ENCODE data around the gene ENDOU.

The ENDOU gene

GRCh38 chr12:47730341-47730744 lies 5.1 kb upstream of the ENDOU start:
- H3K4me1 Mint-ChIP-seq, result peaks cover 9% of the 10 kb centered on the region
- no peak overlapping the region for H3K27ac Mint-ChIP-seq
- DNase-seq (ENCODE audit: low spot score in 2 of 2) (no peak), ATAC-seq (ENCODE audit: low read depth) (no peak)
- H3K9me3 Mint-ChIP-seq, result no peaks in the 10 kb centered on the region
- H3K27me3 Mint-ChIP-seq, result no peaks in the 10 kb centered on the region
- H3K4me3 Mint-ChIP-seq, result no peak overlapping the region
- no peaks in the 10 kb centered on the region for H3K36me3 Mint-ChIP-seq

DNA sequence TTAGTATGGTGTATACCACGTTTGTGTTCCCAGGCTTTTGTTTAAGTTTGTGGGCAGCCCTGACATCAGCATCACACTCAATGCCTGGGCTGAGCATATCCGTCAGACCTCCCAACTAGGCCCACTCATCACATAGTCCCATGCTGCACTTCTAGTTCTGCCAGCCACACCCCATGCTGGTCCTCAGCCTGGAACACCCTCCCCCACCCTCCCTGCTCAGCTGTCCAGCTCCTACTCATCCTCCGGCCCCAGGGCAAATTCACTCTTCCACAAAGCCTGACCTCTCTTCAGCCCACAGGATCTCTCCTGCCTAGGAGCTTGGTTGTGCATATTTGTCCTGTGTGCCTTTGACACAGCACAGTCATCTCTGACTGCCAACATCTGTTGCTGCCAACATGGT lies 3.9 kb upstream of the ENDOU start:
- H3K27me3 Mint-ChIP-seq, result no peaks in the 10 kb centered on the region
- H3K4me1 Mint-ChIP-seq, result peaks cover 12% of the 10 kb centered on the region
- peak overlapping the region; percentile 49 for H3K27ac Mint-ChIP-seq
- ATAC-seq (ENCODE audit: low read depth), result no peak
- H3K9me3 Mint-ChIP-seq, result no peaks in the 10 kb centered on the region
- no peaks in the 10 kb centered on the region for H3K36me3 Mint-ChIP-seq
- no peak for DNase-seq (ENCODE audit: low spot score in 2 of 2)
- H3K4me3 Mint-ChIP-seq, result no peak overlapping the region

DNA sequence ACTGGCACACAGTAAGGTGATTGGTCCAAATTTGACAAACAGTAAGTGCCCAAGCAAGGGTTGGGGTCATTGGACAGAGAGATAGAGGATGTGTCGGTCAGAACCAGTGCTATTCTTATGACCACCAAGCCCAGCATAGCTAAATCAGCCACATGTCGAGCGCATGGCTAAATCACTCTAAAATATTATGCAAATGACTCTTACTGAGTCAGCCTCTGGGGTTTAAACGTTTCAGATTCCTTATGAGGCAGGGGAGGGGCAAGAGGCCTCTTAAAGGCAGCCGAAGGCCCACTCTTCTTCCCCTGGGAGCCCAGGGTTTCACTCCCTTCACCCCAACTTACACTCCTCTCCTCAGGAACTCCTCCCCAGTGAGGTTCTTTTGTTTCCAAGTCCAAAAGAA lies 603 bp upstream of the ENDOU start:
- peaks cover 12% of the 10 kb centered on the region for H3K4me1 Mint-ChIP-seq
- DNase-seq (ENCODE audit: low spot score in 2 of 2) (no peak), ATAC-seq (ENCODE audit: low read depth) (peak; percentile 70)
- H3K27ac Mint-ChIP-seq, result no peak overlapping the region
- no peak overlapping the region for H3K4me3 Mint-ChIP-seq
- peaks cover 5% of the 10 kb centered on the region for H3K36me3 Mint-ChIP-seq
- no peaks in the 10 kb centered on the region for H3K27me3 Mint-ChIP-seq
- no peaks in the 10 kb centered on the region for H3K9me3 Mint-ChIP-seq

DNA sequence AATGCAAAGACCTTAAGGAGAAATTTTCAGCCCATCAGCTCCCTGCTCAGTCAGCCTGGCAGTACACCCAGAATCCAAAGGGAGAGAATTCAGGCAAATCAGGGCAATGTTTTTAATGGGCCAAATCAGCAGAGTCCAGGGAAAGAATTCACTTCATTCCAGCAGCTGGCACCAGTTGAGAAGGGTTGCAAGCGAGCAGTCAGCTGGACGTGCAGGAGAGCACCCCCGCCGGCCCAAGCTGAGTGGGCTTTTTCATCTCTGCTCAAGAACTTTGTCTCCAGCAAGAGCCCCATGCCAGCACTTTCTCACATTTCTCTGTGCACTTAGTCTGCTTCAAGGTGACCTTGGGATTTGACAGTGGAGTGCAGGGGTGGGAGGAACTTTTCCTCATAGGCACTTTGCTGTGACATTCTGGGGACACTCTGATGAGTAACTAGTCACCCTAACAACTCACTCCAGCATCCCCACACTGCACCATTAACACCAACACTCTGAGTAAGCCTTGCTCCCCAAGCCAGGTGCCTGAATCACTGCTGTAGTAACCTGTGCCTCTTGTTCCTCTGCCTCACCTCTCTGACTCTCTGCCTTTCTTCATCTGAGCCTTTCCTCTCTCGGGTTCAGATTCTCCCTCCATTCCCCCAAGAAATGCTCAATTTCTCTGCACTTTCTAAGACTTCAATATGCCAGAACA lies 2.2 kb downstream of the ENDOU start:
- H3K27me3 Mint-ChIP-seq, result no peaks in the 10 kb centered on the region
- H3K27ac Mint-ChIP-seq, result no peak overlapping the region
- H3K4me1 Mint-ChIP-seq, result peaks cover 12% of the 10 kb centered on the region
- no peak overlapping the region for H3K4me3 Mint-ChIP-seq
- DNase-seq (ENCODE audit: low spot score in 2 of 2), result no peak
- no peaks in the 10 kb centered on the region for H3K9me3 Mint-ChIP-seq
- peaks cover 6% of the 10 kb centered on the region for H3K36me3 Mint-ChIP-seq
- no peak for ATAC-seq (ENCODE audit: low read depth)

GRCh38 chr12:47722136-47722834 lies 3.0 kb downstream of the ENDOU start:
- Mint-ChIP-seq H3K36me3 (peaks cover 6% of the 10 kb centered on the region), H3K9me3 (no peaks in the 10 kb centered on the region), H3K4me1 (peaks cover 18% of the 10 kb centered on the region), H3K27ac (no peak overlapping the region), H3K27me3 (no peaks in the 10 kb centered on the region), H3K4me3 (no peak overlapping the region)
- no peak for DNase-seq (ENCODE audit: low spot score in 2 of 2)
- no peak for ATAC-seq (ENCODE audit: low read depth)

- Mint-ChIP-seq H3K9me3 (no peaks in the 10 kb centered on the region), H3K4me1 (peaks cover 16% of the 10 kb centered on the region)
- ATAC-seq (ENCODE audit: low read depth), result no peak
Measured at GRCh38 chr12:47721431-47721973, 3.8 kb downstream of the ENDOU start.

GRCh38 chr12:47718531-47718930 lies 6.8 kb downstream of the ENDOU start:
- H3K36me3 Mint-ChIP-seq, result peaks cover 6% of the 10 kb centered on the region
- H3K9me3 Mint-ChIP-seq, result no peaks in the 10 kb centered on the region
- ATAC-seq (ENCODE audit: low read depth), result no peak
- peaks cover 1% of the 10 kb centered on the region for H3K27me3 Mint-ChIP-seq
- H3K4me3 Mint-ChIP-seq, result no peak overlapping the region
- H3K27ac Mint-ChIP-seq, result no peak overlapping the region
- H3K4me1 Mint-ChIP-seq, result peaks cover 13% of the 10 kb centered on the region
- DNase-seq (ENCODE audit: low spot score in 2 of 2), result no peak

More at GRCh38 chr12:47721431-47721973, 3.8 kb downstream of the ENDOU start:
- Mint-ChIP-seq H3K36me3 (peaks cover 6% of the 10 kb centered on the region), H3K27ac (no peak overlapping the region), H3K27me3 (no peaks in the 10 kb centered on the region), H3K4me3 (no peak overlapping the region)
- DNase-seq (ENCODE audit: low spot score in 2 of 2), result no peak

- peaks cover 1% of the 10 kb centered on the region for H3K27me3 Mint-ChIP-seq
- peaks cover 6% of the 10 kb centered on the region for H3K36me3 Mint-ChIP-seq
- no peak for DNase-seq (ENCODE audit: low spot score in 2 of 2)
- no peaks in the 10 kb centered on the region for H3K9me3 Mint-ChIP-seq
- no peak overlapping the region for H3K4me3 Mint-ChIP-seq
- peaks cover 13% of the 10 kb centered on the region for H3K4me1 Mint-ChIP-seq
- peak; percentile 49 for ATAC-seq (ENCODE audit: low read depth)
- H3K27ac Mint-ChIP-seq, result peak overlapping the region; percentile 10
Measured at GRCh38 chr12:47717443-47718193, 7.7 kb downstream of the ENDOU start.

DNA sequence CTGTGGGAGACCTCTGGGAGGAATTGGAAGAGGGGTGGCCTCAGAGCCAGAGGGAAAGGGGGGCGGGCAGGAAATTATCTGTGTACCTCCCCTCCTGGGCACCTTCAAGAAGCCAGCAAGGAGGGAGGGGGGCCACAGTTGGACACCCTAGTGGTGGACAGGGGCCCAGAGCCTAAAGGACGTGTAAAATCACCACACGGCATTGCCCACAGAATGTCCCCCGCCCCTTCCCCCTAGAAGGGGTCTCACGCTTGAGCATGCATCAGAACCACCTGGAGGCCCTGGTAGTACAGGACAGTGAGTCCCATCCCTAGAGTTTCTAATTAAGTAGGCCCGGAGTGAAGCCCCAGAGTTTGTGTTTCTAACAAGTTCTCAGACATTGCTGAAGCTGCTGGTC lies 8.2 kb downstream of the ENDOU start:
- peaks cover 13% of the 10 kb centered on the region for H3K4me1 Mint-ChIP-seq
- no peak for DNase-seq (ENCODE audit: low spot score in 2 of 2)
- H3K9me3 Mint-ChIP-seq, result no peaks in the 10 kb centered on the region
- no peak for ATAC-seq (ENCODE audit: low read depth)
- no peak overlapping the region for H3K27ac Mint-ChIP-seq
- H3K36me3 Mint-ChIP-seq, result peaks cover 4% of the 10 kb centered on the region
- no peak overlapping the region for H3K4me3 Mint-ChIP-seq
- H3K27me3 Mint-ChIP-seq, result peaks cover 1% of the 10 kb centered on the region

DNA sequence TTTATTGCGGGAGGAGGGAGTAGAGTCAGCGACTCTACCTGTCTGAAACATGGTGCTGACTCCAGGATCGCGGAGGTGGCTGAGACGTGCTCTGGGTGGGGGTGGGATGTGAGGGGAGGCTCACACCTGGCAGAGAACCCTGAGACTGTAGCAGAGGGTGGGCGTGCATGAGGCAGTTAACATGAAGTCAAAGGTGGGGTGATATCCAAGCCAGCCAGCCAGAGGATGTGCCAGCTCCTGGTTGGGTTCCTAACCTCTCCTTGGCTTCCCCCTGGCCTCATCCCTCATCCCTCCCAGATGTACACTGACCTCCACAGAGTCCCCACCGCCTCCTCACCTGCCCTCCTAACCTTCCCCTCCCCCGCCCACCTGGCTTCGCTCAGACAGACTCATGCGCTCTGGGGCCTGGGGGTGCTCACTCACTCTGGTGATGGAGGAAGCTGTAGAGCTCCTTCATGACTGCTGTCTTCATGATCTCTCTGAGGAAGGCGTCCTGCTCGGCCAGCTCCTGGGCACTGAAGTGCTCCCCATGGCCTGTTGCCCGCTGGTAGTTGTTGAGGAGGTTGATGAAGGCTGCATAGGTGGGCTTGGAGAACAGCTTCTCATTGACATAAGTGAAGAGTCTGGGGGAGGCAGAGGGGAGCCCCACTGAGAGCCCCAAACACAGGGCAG lies 9.3 kb downstream of the ENDOU start:
- Mint-ChIP-seq H3K27me3 (peaks cover 1% of the 10 kb centered on the region), H3K4me1 (peaks cover 13% of the 10 kb centered on the region), H3K4me3 (no peak overlapping the region), H3K36me3 (peaks cover 2% of the 10 kb centered on the region), H3K9me3 (no peaks in the 10 kb centered on the region), H3K27ac (no peak overlapping the region)
- no peak for ATAC-seq (ENCODE audit: low read depth)
- DNase-seq (ENCODE audit: low spot score in 2 of 2), result no peak

GRCh38 chr12:47715393-47715876 lies 9.9 kb downstream of the ENDOU start:
- ATAC-seq (ENCODE audit: low read depth), result peak; percentile 91
- Mint-ChIP-seq H3K4me3 (no peak overlapping the region), H3K27ac (no peak overlapping the region), H3K9me3 (no peaks in the 10 kb centered on the region), H3K36me3 (peaks cover 2% of the 10 kb centered on the region), H3K4me1 (peaks cover 15% of the 10 kb centered on the region), H3K27me3 (peaks cover 1% of the 10 kb centered on the region)
- DNase-seq (ENCODE audit: low spot score in 2 of 2), result peak; percentile 64 to 75

GRCh38 chr12:47714826-47715386 lies 10.4 kb downstream of the ENDOU start:
- no peaks in the 10 kb centered on the region for H3K9me3 Mint-ChIP-seq
- H3K4me3 Mint-ChIP-seq, result no peak overlapping the region
- peaks cover 2% of the 10 kb centered on the region for H3K36me3 Mint-ChIP-seq
- H3K4me1 Mint-ChIP-seq, result peaks cover 19% of the 10 kb centered on the region
- ATAC-seq (ENCODE audit: low read depth) (no peak), DNase-seq (ENCODE audit: low spot score in 2 of 2) (no peak)
- peaks cover 1% of the 10 kb centered on the region for H3K27me3 Mint-ChIP-seq
- no peak overlapping the region for H3K27ac Mint-ChIP-seq

DNA sequence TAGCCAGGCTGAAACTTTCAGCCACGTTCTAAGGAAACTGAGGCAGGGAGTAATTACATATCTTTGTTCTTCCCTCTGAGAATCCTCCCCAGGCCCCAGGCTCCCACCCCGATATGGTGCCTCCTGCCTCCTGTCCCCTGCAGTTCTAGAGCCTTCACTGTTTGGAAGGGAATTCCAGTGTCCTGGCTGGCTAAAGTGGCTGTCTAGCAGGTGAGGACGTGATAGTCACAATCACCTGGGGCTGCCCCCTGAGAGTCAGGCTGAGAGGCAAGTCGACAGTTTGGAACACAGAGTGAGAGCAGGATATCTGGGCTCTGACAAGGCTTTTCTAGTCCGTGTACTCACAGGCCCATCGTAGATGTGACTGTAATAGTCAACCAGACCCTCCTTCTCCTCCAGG lies 13.1 kb downstream of the ENDOU start:
- Mint-ChIP-seq H3K27ac (no peak overlapping the region), H3K9me3 (no peaks in the 10 kb centered on the region), H3K4me1 (peaks cover 35% of the 10 kb centered on the region), H3K4me3 (no peak overlapping the region), H3K27me3 (peaks cover 1% of the 10 kb centered on the region), H3K36me3 (no peaks in the 10 kb centered on the region)
- DNase-seq (ENCODE audit: low spot score in 2 of 2) (no peak), ATAC-seq (ENCODE audit: low read depth) (no peak)

All from memory B cell (primary cell).